ENCODE measurements around the gene OR5K1.
A peak's percentile ranks its signal among the peaks of the same experiment; 100 is the strongest.

Gene OR5K1

GRCh38 chr3:98518816-98519215 is 55.8 kb downstream of the OR5K1 start:
- no peak for DNase-seq

DNA sequence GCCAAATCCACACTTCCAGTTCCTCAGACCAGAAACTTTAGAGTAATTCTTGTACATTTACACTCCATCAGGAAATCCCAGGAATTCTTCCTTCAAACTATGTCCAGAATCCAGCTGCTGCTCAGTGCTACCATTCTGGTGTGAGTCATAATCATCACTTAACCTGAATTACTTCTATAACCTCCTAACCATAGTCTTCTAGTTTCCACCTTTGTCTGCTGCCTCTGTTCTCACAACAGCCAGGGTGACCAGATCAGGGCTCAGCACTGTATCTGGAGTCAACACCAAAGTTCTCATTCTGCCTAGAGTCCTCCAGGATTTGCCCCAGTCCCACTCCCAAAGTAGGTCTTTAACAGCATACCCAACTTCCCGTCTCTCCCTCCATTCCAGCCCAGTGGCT is 56.4 kb downstream of the OR5K1 start:
- DNase-seq = no peak

- peak; percentile 75 for DNase-seq
These were observed 59.0 kb downstream of the OR5K1 start for GRCh38 chr3:98521897-98522543.
